ENCODE measurements around the gene ZFPM1. TPM values are rescaled to one million over a fixed set of nuclear protein-coding genes. Genes with fewer than 3 reads are reported as not detected.
"Not testable (repeated sequence)": the region's sequence is repeated elsewhere in the genome, so short reads cannot be mapped to it uniquely, and the experiment has no call there.

ZFPM1 gene
- 20.6 and 21.7 TPM in 2 replicates for total RNA-seq

GRCh38 chr16:88453217-88453531 lies at the start of gene ZFPM1:
Gene ZFPM1, plus strand, starts transcription at chr16:88453280. Its CDS starts 359 bp downstream, at chr16:88453639.
- intact Hi-C loops (cut with micrococcal nuclease): loop anchor here (2.0 to 10.0 kb wide), 4 partner anchors 332 to 1066 kb away; partner anchors contain the start of genes GALNS, PIEZO1 and TRAPPC2L
- peak within 1 kb of the TSS; percentile 91 for H3K27ac Mint-ChIP-seq

GRCh38 chr16:88403794-88404581 lies 49.1 kb upstream of the ZFPM1 start:
- Mint-ChIP-seq H3K36me3 (ENCODE audit: low read depth) (no peaks in the 10 kb centered on the region), H3K9me3 (no peaks in the 10 kb centered on the region), H3K4me3 (no peak overlapping the region), H3K27me3 (ENCODE audit: insufficient read depth) (no peaks in the 10 kb centered on the region), H3K27ac (no peak overlapping the region), H3K4me1 (ENCODE audit: low read depth) (peaks cover 6% of the 10 kb centered on the region)
- intact Hi-C loops (cut with micrococcal nuclease): no loop called here
- DNase-seq (ENCODE audit: low spot score): no peak

More at GRCh38 chr16:88453217-88453531, at the start of gene ZFPM1:
- H3K36me3 Mint-ChIP-seq (ENCODE audit: low read depth): no peaks in the 10 kb centered on the region
- H3K27me3 Mint-ChIP-seq (ENCODE audit: insufficient read depth): peaks cover 11% of the 10 kb centered on the region
- DNase-seq (ENCODE audit: low spot score): no peak
- peaks cover 28% of the 10 kb centered on the region for H3K4me1 Mint-ChIP-seq (ENCODE audit: low read depth)
- no peaks in the 10 kb centered on the region for H3K9me3 Mint-ChIP-seq
- peak within 1 kb of the TSS; percentile 88 for H3K4me3 Mint-ChIP-seq

- no peaks in the 10 kb centered on the region for H3K9me3 Mint-ChIP-seq
- no peaks in the 10 kb centered on the region for H3K27me3 Mint-ChIP-seq (ENCODE audit: insufficient read depth)
- no peaks in the 10 kb centered on the region for H3K36me3 Mint-ChIP-seq (ENCODE audit: low read depth)
- H3K4me1 Mint-ChIP-seq (ENCODE audit: low read depth): peaks cover 6% of the 10 kb centered on the region
- DNase-seq (ENCODE audit: low spot score): no peak
- H3K4me3 Mint-ChIP-seq: no peak overlapping the region
- intact Hi-C loops (cut with micrococcal nuclease): no loop called here
- H3K27ac Mint-ChIP-seq: no peak overlapping the region
Measured at GRCh38 chr16:88404769-88405168, 48.3 kb upstream of the ZFPM1 start.

- intact Hi-C loops (cut with micrococcal nuclease): no loop called here
- peaks cover 6% of the 10 kb centered on the region for H3K4me1 Mint-ChIP-seq (ENCODE audit: low read depth)
- no peak for DNase-seq (ENCODE audit: low spot score)
- no peaks in the 10 kb centered on the region for H3K9me3 Mint-ChIP-seq
- H3K27me3 Mint-ChIP-seq (ENCODE audit: insufficient read depth): no peaks in the 10 kb centered on the region
- no peak overlapping the region for H3K27ac Mint-ChIP-seq
- H3K4me3 Mint-ChIP-seq: no peak overlapping the region
- no peaks in the 10 kb centered on the region for H3K36me3 Mint-ChIP-seq (ENCODE audit: low read depth)
Measured at GRCh38 chr16:88405216-88406060, 47.6 kb upstream of the ZFPM1 start.

DNA sequence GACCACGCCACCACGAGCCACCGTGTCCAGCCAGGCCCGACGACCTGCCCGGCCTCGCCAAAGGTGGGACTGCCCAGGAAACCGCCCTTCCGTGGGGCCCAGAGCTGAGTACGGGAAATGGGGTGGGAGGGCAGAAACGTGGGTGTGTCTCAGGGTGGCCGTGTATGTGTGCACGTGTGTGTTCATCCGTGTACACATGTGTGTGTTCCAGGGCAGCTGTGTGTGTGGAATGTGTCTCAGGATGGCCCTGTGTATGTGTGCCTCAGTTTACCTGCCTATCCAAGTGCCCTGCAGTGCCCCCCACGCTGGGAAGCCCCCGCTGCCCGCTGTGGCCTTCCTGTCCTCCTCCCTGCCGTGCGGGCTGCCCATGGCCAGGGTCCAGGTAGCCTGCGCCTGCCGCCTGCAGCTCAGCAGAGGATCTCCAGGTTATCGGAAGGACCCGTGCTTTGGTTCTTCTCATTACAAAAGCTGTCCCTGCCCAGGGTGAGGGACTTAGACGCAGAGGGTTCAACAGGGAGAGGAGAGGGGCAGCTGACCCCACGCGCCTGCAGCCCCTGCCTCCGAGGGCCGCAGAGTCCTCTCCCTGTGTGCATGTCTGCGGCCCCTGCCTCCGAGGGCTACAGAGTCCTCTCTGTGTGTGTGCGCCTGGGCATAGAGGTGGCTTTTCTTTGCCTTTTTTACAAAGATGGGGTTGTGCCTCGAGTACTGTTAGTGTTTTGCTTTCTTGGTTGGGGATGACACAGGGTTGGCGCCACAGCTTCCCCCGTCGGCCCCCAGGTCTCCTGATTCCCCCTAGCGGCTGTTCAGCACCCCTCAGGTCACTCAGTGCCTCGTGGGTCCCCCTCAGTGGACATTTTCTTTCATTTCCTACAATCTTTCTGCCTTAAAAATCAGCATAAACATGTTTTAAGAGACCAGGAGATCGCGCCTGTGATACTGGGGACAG lies 46.7 kb upstream of the ZFPM1 start:
- H3K4me1 Mint-ChIP-seq (ENCODE audit: low read depth): peaks cover 6% of the 10 kb centered on the region
- H3K27me3 Mint-ChIP-seq (ENCODE audit: insufficient read depth): no peaks in the 10 kb centered on the region
- no peaks in the 10 kb centered on the region for H3K36me3 Mint-ChIP-seq (ENCODE audit: low read depth)
- intact Hi-C loops (cut with micrococcal nuclease): no loop called here
- no peak overlapping the region for H3K4me3 Mint-ChIP-seq
- no peaks in the 10 kb centered on the region for H3K9me3 Mint-ChIP-seq
- no peak for DNase-seq (ENCODE audit: low spot score)
- H3K27ac Mint-ChIP-seq: no peak overlapping the region

GRCh38 chr16:88407042-88407420 lies 46.0 kb upstream of the ZFPM1 start:
- no peak for DNase-seq (ENCODE audit: low spot score)
- Mint-ChIP-seq H3K27ac (no peak overlapping the region), H3K9me3 (no peaks in the 10 kb centered on the region), H3K4me1 (ENCODE audit: low read depth) (peaks cover 6% of the 10 kb centered on the region), H3K36me3 (ENCODE audit: low read depth) (no peaks in the 10 kb centered on the region), H3K4me3 (no peak overlapping the region), H3K27me3 (ENCODE audit: insufficient read depth) (no peaks in the 10 kb centered on the region)
- intact Hi-C loops (cut with micrococcal nuclease): no loop called here

- no peak overlapping the region for H3K4me3 Mint-ChIP-seq
- peaks cover 6% of the 10 kb centered on the region for H3K4me1 Mint-ChIP-seq (ENCODE audit: low read depth)
- intact Hi-C loops (cut with micrococcal nuclease): no loop called here
- H3K36me3 Mint-ChIP-seq (ENCODE audit: low read depth): no peaks in the 10 kb centered on the region
- H3K9me3 Mint-ChIP-seq: no peaks in the 10 kb centered on the region
- no peak overlapping the region for H3K27ac Mint-ChIP-seq
- no peaks in the 10 kb centered on the region for H3K27me3 Mint-ChIP-seq (ENCODE audit: insufficient read depth)
- DNase-seq (ENCODE audit: low spot score): no peak
Measured at GRCh38 chr16:88407807-88408206, 45.3 kb upstream of the ZFPM1 start.

DNA sequence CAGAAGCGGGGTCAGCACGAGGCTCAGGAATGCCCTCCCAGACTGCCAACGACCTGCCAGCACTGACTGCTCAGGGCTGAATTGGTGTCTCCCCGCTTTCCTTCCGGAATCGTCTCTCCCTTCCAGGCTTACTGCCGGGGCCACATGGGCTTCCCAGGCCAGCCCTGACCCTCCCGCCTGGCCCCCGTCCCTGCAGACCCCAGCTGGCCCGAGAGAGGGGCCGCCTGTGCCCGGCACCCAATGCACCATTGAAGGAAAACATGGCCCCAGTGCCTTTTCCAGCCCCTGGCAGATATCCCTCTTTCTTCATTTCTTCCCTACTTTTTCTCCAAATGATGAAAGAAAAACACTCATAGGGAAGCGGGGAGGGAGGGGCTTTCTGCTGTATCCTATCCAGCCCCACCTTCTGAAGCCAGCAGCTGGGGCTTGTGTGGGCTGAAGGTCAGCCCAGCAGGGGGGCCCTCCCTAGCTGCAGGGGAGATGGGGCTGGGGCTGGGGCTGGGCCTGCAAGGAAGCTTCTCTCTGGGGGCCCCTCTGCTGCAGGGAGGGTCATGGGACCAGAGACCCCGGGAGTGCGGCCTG lies 44.4 kb upstream of the ZFPM1 start:
- Mint-ChIP-seq H3K36me3 (ENCODE audit: low read depth) (no peaks in the 10 kb centered on the region), H3K27me3 (ENCODE audit: insufficient read depth) (no peaks in the 10 kb centered on the region), H3K4me1 (ENCODE audit: low read depth) (peaks cover 6% of the 10 kb centered on the region), H3K9me3 (no peaks in the 10 kb centered on the region), H3K27ac (no peak overlapping the region), H3K4me3 (no peak overlapping the region)
- intact Hi-C loops (cut with micrococcal nuclease): no loop called here
- DNase-seq (ENCODE audit: low spot score): no peak

DNA sequence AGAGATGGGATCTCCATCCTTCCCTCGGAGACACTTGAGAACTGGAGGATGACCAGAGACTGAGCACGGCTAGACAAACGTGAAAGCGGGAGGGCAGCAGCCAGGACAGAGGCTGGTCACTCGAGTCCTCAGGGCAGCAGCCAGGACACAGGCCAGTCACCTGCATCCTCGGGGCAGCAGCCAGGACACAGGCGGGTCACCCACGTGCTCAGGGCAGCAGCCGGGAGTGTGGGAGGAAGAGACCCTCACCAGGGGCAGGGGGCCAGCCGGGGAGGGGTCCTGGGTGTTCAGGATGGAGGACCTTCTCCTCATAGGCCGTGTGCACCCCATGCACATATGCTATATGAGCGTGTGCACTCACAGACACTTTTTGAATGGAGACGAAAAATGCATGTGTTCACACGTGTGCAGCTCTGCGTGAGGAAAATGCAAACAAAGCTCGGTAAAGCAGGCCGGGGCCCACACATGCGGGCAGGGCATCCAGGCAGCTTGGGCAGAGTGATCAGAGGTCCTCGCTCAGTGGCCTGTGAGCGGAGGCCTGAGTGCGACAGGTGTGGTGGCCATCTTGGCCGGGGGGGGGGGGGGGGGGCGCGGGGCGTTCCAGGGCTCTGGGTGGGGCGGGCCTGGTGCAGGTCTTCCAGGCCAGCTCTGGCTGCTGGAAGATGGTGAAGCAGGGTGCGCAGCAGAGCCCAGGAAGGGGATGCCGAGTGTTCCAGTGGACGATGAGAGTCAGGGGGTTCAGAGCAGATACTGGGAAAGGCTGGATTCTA lies 43.6 kb upstream of the ZFPM1 start:
- peaks cover 6% of the 10 kb centered on the region for H3K4me1 Mint-ChIP-seq (ENCODE audit: low read depth)
- H3K9me3 Mint-ChIP-seq: no peaks in the 10 kb centered on the region
- intact Hi-C loops (cut with micrococcal nuclease): no loop called here
- no peaks in the 10 kb centered on the region for H3K27me3 Mint-ChIP-seq (ENCODE audit: insufficient read depth)
- DNase-seq (ENCODE audit: low spot score): no peak
- no peaks in the 10 kb centered on the region for H3K36me3 Mint-ChIP-seq (ENCODE audit: low read depth)
- H3K4me3 Mint-ChIP-seq: no peak overlapping the region
- no peak overlapping the region for H3K27ac Mint-ChIP-seq

- H3K36me3 Mint-ChIP-seq (ENCODE audit: low read depth); H3K9me3 Mint-ChIP-seq; DNase-seq (ENCODE audit: low spot score); H3K27ac Mint-ChIP-seq; intact Hi-C loops (cut with micrococcal nuclease); H3K4me3 Mint-ChIP-seq; H3K4me1 Mint-ChIP-seq (ENCODE audit: low read depth); H3K27me3 Mint-ChIP-seq (ENCODE audit: insufficient read depth): not testable (repeated sequence)
Measured at GRCh38 chr16:88410297-88410968, 42.6 kb upstream of the ZFPM1 start.

DNA sequence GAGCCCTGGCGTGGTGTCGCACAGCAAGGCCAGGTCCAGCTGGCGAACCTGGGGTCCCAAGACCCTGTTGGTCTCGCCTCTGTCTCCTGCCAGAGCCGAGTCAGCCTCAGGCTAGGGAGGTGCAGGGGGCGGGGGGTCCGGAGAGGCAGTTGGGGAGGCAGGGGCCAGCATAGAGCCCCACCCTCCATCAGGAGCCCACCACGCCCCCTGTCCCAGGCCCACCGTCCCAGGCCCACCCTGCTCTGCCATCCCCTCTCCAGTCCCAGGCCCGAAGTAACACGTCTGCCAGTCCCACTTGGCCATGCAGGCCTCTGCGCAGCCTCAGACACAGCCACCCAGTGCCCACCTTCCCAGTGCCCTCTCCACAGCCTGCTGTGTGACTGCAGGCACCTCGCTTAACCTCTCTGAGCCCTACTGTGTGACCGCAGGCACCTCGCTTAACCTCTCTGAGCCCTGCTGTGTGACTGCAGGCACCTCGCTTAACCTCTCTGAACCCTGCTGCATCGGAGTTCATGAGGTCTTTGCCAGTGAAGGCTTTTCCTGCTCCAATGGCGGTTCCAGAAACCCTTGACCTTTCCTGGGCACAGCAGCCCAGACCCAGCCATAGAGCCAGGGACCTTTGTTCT lies 41.0 kb upstream of the ZFPM1 start:
- Mint-ChIP-seq H3K27me3 (ENCODE audit: insufficient read depth) (no peaks in the 10 kb centered on the region), H3K9me3 (no peaks in the 10 kb centered on the region), H3K36me3 (ENCODE audit: low read depth) (no peaks in the 10 kb centered on the region), H3K4me3 (no peak overlapping the region), H3K27ac (no peak overlapping the region), H3K4me1 (ENCODE audit: low read depth) (peaks cover 6% of the 10 kb centered on the region)
- no peak for DNase-seq (ENCODE audit: low spot score)
- intact Hi-C loops (cut with micrococcal nuclease): no loop called here

Measured in activated T-helper 1 cell treated with anti-CD3 and anti-CD28 coated beads, Interleukin-12 subunit alpha, Interleukin-12 subunit beta, Interleukin-2, Interleukin-4 antibody, amounts not matched to agents 30 ng/mL and 10 ng/mL and 1 ng/mL, durations not matched to agents 14 hours and 24 hours and 36 hours (primary cell).